Esophagus muscularis mucosa (tissue), 4 donors: ENCODE measurements around the gene TRIM62. TPM values are rescaled to one million over a fixed set of nuclear protein-coding genes. Genes with fewer than 3 reads are reported as not detected.

Experiments
- DNase-seq: peaks from one replicate; pipeline ENCODE4 v3.0.0-alpha.2; 2017; ENCODE audit errors: extremely low spot score
- H3K27ac ChIP-seq, 4 donors: fragments of 200-600 bp; sonication (generic); replicated peaks in 1 of 4; 1 replicate in 3 of 4; 2 replicates in 1 of 4; pipeline ENCODE4 v1.5.1; 2016 to 2019; ENCODE audit warnings: mild to moderate bottlenecking in 1 of 4
- H3K27me3 ChIP-seq, 4 donors: fragments of 200-600 bp; sonication (generic); one replicate each; pipeline versions ENCODE4 v1.5.1 to v1.6.0; 2016 to 2019
- H3K36me3 ChIP-seq, 4 donors: fragments of 200-600 bp; sonication (generic); one replicate each; pipeline ENCODE4 v1.5.1; 2016 to 2019
- H3K4me1 ChIP-seq, 4 donors: fragments of 200-600 bp; sonication (generic); one replicate each; pipeline ENCODE4 v1.5.1; 2016 to 2019
- H3K4me3 ChIP-seq, 4 donors: fragments of 200-600 bp; sonication (generic); 1 replicate in 2 of 4; 2 replicates in 2 of 4; pipeline ENCODE4 v1.5.1; 2016 to 2019; ENCODE audit warnings: mild to moderate bottlenecking in 4 of 4, moderate library complexity in 1 of 4
- H3K9me3 ChIP-seq, 4 donors: fragments of 200-600 bp; sonication (generic); 1 replicate in 3 of 4; 2 replicates in 1 of 4; pipeline ENCODE4 v1.5.1; 2016 to 2019
- EP300 ChIP-seq: sonication (generic); formaldehyde crosslinking; IDR thresholded peaks from one replicate; pipeline ENCODE4 v1.6.1; 2017; ENCODE audit warnings: antibody characterized with exemption
- POLR2A ChIP-seq: fragments of 450-650 bp; IDR thresholded peaks from one replicate; pipeline ENCODE4 v1.6.1; 2017; ENCODE audit warnings: antibody characterized with exemption, moderate library complexity, mild to moderate bottlenecking, low read depth
- POLR2AphosphoS5 ChIP-seq, 2 donors: sonication (generic); formaldehyde crosslinking; IDR thresholded peaks; one replicate each; pipeline ENCODE4 v1.6.1; 2017; ENCODE audit warnings: antibody characterized with exemption in 2 of 2
- WGBS: methylation state at CpG from one replicate; pipeline ENCODE4 v1.1.5; 2018; 5-methylcytosine and 5-hydroxymethylcytosine counted together
- intact Hi-C: fragments of 100-400 bp; cut with DNase I; formaldehyde crosslinking; loops from one replicate; pipeline ENCODE4 v1.15.1; 2023
- total RNA-seq, 4 donors: library from RNA; depleted of rRNA; stranded (reverse); fragments of >200 nt; gene quantifications; one replicate each; pipeline versions ENCODE4 v1.1.0 to v1.2.1, GENCODE V29; 2016
- TF ChIP-seq, protein P1 (sequence below), 3 experiments: fragments of 200-600 bp in 2 of 3; fragments of 450-650 bp in 1 of 3; sonication (generic) in 2 of 3; IDR thresholded peaks; one replicate each; pipeline ENCODE4 v1.5.1; 2017 to 2019; ENCODE audit warnings: antibody characterized with exemption in 3 of 3, mild to moderate bottlenecking in 2 of 3, moderate library complexity in 1 of 3

TRIM62 gene
- total RNA-seq, 4 donors from 2014 or later: 5.0 to 9.3 (median 7.8) TPM

- H3K27ac ChIP-seq: peak overlapping the region in 3 of 4 donors; percentile 76 to 91 (median 87)
- H3K27me3 ChIP-seq: no peaks in the 10 kb centered on the region
- peaks cover 11 to 28% (median 26%) of the 10 kb centered on the region in 4 donors for H3K4me1 ChIP-seq
- no peak overlapping the region for H3K4me3 ChIP-seq
- intact Hi-C loops: loop anchor here (5.0 kb wide), 1 partner anchor 56 kb away; no protein-coding TSS in a partner anchor
- DNase-seq: peak; percentile 55
- peaks cover 0 to 6% (median 0%) of the 10 kb centered on the region in 4 donors for H3K36me3 ChIP-seq
- no peak for TF ChIP-seq EP300
- no peak for TF ChIP-seq POLR2A
- TF ChIP-seq, protein P1, sequence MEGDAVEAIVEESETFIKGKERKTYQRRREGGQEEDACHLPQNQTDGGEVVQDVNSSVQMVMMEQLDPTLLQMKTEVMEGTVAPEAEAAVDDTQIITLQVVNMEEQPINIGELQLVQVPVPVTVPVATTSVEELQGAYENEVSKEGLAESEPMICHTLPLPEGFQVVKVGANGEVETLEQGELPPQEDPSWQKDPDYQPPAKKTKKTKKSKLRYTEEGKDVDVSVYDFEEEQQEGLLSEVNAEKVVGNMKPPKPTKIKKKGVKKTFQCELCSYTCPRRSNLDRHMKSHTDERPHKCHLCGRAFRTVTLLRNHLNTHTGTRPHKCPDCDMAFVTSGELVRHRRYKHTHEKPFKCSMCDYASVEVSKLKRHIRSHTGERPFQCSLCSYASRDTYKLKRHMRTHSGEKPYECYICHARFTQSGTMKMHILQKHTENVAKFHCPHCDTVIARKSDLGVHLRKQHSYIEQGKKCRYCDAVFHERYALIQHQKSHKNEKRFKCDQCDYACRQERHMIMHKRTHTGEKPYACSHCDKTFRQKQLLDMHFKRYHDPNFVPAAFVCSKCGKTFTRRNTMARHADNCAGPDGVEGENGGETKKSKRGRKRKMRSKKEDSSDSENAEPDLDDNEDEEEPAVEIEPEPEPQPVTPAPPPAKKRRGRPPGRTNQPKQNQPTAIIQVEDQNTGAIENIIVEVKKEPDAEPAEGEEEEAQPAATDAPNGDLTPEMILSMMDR (IDR thresholded peaks at IDR 0.05): no peak
- TF ChIP-seq POLR2AphosphoS5 (IDR thresholded peaks at IDR 0.05): no peak
- no peaks in the 10 kb centered on the region for H3K9me3 ChIP-seq
- WGBS: 73% methylated on average over 8 of the region's 8 CpGs
These were observed 1.1 kb upstream of the TRIM62 start for GRCh38 chr1:33182896-33183295.

DNA sequence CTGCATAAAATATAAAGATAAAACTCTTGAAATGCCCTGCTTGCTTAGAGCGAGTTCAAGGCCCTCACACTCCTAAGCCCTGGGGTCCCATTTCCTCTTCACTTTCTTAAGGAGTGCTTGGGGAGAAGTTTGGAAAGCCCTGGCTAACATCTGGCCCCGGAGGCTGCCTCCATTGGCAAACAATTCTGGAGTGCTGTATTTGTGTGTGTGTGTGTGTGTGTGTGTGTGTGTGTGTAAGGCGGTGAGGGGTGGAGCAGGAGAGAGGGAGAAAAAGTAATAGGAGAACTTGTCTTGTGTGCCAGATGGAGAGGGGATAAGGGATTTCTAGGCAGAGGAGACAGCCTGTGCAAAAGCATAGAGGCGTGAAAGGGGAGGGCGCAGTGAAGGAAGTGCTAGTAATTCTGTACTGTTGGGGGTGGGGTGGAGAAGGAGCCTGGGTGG lies 578 bp upstream of the TRIM62 start:
- H3K9me3 ChIP-seq: no peaks in the 10 kb centered on the region
- H3K4me3 ChIP-seq: peak overlapping the region; percentile 73 to 95 (median 88)
- 27% methylated on average over 5 of the region's 5 CpGs for WGBS
- H3K27me3 ChIP-seq: no peaks in the 10 kb centered on the region
- DNase-seq: peak; percentile 90
- intact Hi-C loops: loop anchor here (5.0 kb wide), 1 partner anchor 55 kb away; no protein-coding TSS in a partner anchor
- peaks cover 0 to 6% (median 0%) of the 10 kb centered on the region in 4 donors for H3K36me3 ChIP-seq
- peaks cover 11 to 28% (median 26%) of the 10 kb centered on the region in 4 donors for H3K4me1 ChIP-seq
- peak overlapping the region; percentile 76 to 91 (median 84) for H3K27ac ChIP-seq
- no peak for TF ChIP-seq EP300
- TF ChIP-seq, protein P1 (IDR thresholded peaks at IDR 0.05): no peak
- TF ChIP-seq POLR2AphosphoS5 (IDR thresholded peaks at IDR 0.05): no peak
- TF ChIP-seq POLR2A: no peak

DNA sequence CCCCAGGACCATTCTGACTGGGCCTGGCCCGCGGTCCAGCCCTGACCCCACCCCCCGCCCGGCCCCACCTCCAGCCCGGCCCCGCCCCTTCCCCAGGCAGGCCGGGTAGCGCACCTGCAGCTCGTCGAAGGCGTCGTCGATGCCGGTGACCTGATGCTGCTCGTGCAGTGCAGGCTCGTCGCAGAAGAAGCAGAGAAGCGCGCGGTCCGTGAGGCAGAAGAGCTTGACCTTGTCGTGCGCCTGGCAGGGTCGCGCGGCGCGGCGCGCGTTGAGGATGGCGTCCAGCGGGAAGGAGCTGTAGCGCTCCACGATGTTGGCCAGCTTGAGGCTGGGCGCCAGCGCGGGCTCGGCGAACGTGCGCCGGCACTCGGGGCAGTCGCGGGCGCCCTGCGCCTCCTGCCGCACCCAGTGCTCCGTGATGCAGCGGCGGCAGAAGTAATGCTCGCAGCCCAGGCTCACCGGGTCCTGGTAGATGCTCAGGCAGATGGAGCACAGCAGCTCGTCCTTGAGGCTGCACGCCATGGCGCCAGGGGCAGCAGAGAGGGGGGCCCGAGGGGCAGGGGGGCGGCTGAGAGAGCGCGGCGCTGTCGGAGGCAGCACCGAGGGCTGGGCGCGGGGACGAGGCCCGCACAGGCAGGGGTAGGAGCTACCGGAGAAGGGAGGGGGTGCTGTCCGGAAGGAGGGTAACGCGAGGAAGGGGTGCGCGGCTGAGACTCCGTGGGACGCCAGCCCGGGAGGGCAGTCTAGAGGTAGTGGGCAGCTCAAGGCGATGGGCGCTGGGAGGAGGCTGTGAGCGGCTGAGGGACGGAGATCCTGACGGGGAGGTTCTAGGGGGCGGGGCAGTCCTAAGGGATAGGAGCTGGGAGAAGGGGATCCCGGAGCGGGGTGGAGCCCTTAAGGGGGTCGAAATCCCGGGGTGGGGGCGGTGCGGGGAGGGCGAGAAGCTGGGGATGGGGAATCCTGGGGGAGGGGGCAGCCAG lies 642 bp downstream of the TRIM62 start:
- Histone ChIP-seq H3K27ac (peak overlapping the region; percentile 76 to 91 (median 84)), H3K27me3 (no peaks in the 10 kb centered on the region), H3K9me3 (no peaks in the 10 kb centered on the region), H3K36me3 (peaks cover 0 to 6% (median 0%) of the 10 kb centered on the region in 4 donors), H3K4me3 (peak overlapping the region; percentile 73 to 95 (median 88)), H3K4me1 (peaks cover 14 to 28% (median 26%) of the 10 kb centered on the region in 4 donors)
- DNase-seq: peak; percentile 88
- TF ChIP-seq, protein P1 (IDR thresholded peaks at IDR 0.05): no peak
- TF ChIP-seq POLR2AphosphoS5 (IDR thresholded peaks at IDR 0.05): peak; percentile 59 to 64
- intact Hi-C loops: loop anchor here (5.0 kb wide), 1 partner anchor 54 kb away; no protein-coding TSS in a partner anchor
- under 1% methylated on average over 31 of the region's 90 CpGs for WGBS

- peak overlapping the region; percentile 73 to 95 (median 88) for H3K4me3 ChIP-seq
- H3K27ac ChIP-seq: peak overlapping the region; percentile 3 to 91 (median 79)
- peak; percentile 94 for DNase-seq
- no peaks in the 10 kb centered on the region for H3K27me3 ChIP-seq
- peaks cover 16 to 28% (median 26%) of the 10 kb centered on the region in 4 donors for H3K4me1 ChIP-seq
- WGBS: 14% methylated on average over 28 of the region's 28 CpGs
- intact Hi-C loops: loop anchor here (5.0 kb wide), 1 partner anchor 53 kb away; no protein-coding TSS in a partner anchor
- peaks cover 0 to 9% (median 3%) of the 10 kb centered on the region in 4 donors for H3K36me3 ChIP-seq
- H3K9me3 ChIP-seq: no peaks in the 10 kb centered on the region
- TF ChIP-seq, protein P1 (IDR thresholded peaks at IDR 0.05): no peak
- no peak for TF ChIP-seq POLR2A
These were observed 1.5 kb downstream of the TRIM62 start for GRCh38 chr1:33180226-33180910.
